Erythroblast (primary cell): ENCODE measurements around the gene NEK4.

ENCODE experiments used
- GATA1 ChIP-seq: IDR thresholded peaks from 2 replicates; pipeline ENCODE4 v1.6.1; 2011; ENCODE audit warnings: low read depth, mild to moderate bottlenecking, control low read depth, low read length, moderate library complexity
- POLR2A ChIP-seq: IDR thresholded peaks from 2 replicates; pipeline ENCODE4 v1.6.1; 2011; ENCODE audit warnings: mild to moderate bottlenecking, low read length

- no peak for TF ChIP-seq POLR2A
- TF ChIP-seq GATA1 = no peak
Measured at GRCh38 chr3:52690560-52690959, 80.2 kb downstream of the NEK4 start.
